ENCODE measurements around the gene BEAN1. TPM values are rescaled to one million over a fixed set of nuclear protein-coding genes. Genes with fewer than 3 reads are reported as not detected.

The BEAN1 gene
- total and polyA plus RNA-seq, 12 donors, result 0.11 to 0.54 (median 0.18) TPM; not detected in 2

- no peak overlapping the region for H3K4me3 ChIP-seq
- H3K9me3 ChIP-seq (replicated peaks in 1 of 3), result no peaks in the 10 kb centered on the region
- H3K27me3 ChIP-seq, result peaks cover 4% of the 10 kb centered on the region
- H3K36me3 ChIP-seq (replicated peaks in 1 of 2), result no peaks in the 10 kb centered on the region
- H3K27ac ChIP-seq, result no peak overlapping the region
- WGBS, 4 donors, result 92 to 95% (median 93%) methylated on average over 5 of the region's 5 CpGs
- no peaks in the 10 kb centered on the region for H3K4me1 ChIP-seq (replicated peaks in 1 of 2)
- no peak for DNase-seq
- intact Hi-C loops (cut with DNase I), result no loop called here
- TF ChIP-seq POLR2A (IDR thresholded peaks at IDR 0.05) (no peak), CTCF (IDR thresholded peaks at IDR 0.05) (no peak)
Measured at GRCh38 chr16:66467611-66468010, 40.5 kb downstream of the BEAN1 start.

GRCh38 chr16:66468321-66468965 lies 41.3 kb downstream of the BEAN1 start:
- H3K36me3 ChIP-seq (replicated peaks in 1 of 2), result no peaks in the 10 kb centered on the region
- TF ChIP-seq CTCF (IDR thresholded peaks at IDR 0.05), result no peak
- no peak for TF ChIP-seq POLR2A (IDR thresholded peaks at IDR 0.05)
- no peaks in the 10 kb centered on the region for H3K4me1 ChIP-seq (replicated peaks in 1 of 2)
- DNase-seq, result no peak
- peaks cover 4% of the 10 kb centered on the region for H3K27me3 ChIP-seq
- H3K27ac ChIP-seq, result no peak overlapping the region
- no peaks in the 10 kb centered on the region for H3K9me3 ChIP-seq (replicated peaks in 1 of 3)
- H3K4me3 ChIP-seq, result no peak overlapping the region
- intact Hi-C loops (cut with DNase I), result no loop called here
- 77 to 85% (median 84%) methylated on average over 9 to 11 of the region's 11 CpGs for WGBS, 4 donors

GRCh38 chr16:66469291-66469946 lies 42.3 kb downstream of the BEAN1 start:
- intact Hi-C loops (cut with DNase I), result no loop called here
- Histone ChIP-seq H3K4me1 (replicated peaks in 1 of 2) (no peaks in the 10 kb centered on the region), H3K36me3 (replicated peaks in 1 of 2) (no peaks in the 10 kb centered on the region), H3K27me3 (peaks cover 4% of the 10 kb centered on the region), H3K4me3 (no peak overlapping the region), H3K9me3 (replicated peaks in 1 of 3) (no peaks in the 10 kb centered on the region), H3K27ac (no peak overlapping the region)
- WGBS, 4 donors, result 91 to 99% (median 94%) methylated on average over 10 to 26 of the region's 26 CpGs
- no peak for TF ChIP-seq CTCF (IDR thresholded peaks at IDR 0.05)
- no peak for TF ChIP-seq POLR2A (IDR thresholded peaks at IDR 0.05)
- DNase-seq, result no peak

- Histone ChIP-seq H3K27me3 (peaks cover 4% of the 10 kb centered on the region), H3K36me3 (replicated peaks in 1 of 2) (no peaks in the 10 kb centered on the region), H3K4me3 (no peak overlapping the region), H3K27ac (no peak overlapping the region), H3K9me3 (replicated peaks in 1 of 3) (no peaks in the 10 kb centered on the region), H3K4me1 (replicated peaks in 1 of 2) (no peaks in the 10 kb centered on the region)
- intact Hi-C loops (cut with DNase I), result loop anchor here in 1 of 2 donors (10.0 kb wide), 1 partner anchor 135 kb away; the partner anchor contains the start of gene CMTM3
- WGBS, 4 donors, result 75 to 89% (median 83%) methylated on average over 6 of the region's 6 CpGs
- no peak for DNase-seq
- TF ChIP-seq POLR2A (IDR thresholded peaks at IDR 0.05), result no peak
- no peak for TF ChIP-seq CTCF (IDR thresholded peaks at IDR 0.05)
Measured at GRCh38 chr16:66469947-66470546, 43.0 kb downstream of the BEAN1 start.

Measured in adrenal gland (tissue), 12 donors.